Left ventricle myocardium inferior (tissue), 1 donor: ENCODE data around the gene TUB. TPM values are rescaled to one million over a fixed set of nuclear protein-coding genes. Genes with fewer than 3 reads are reported as not detected.

Experiments used
- DNase-seq: peaks from one replicate; pipeline ENCODE4 v3.0.0-alpha.2; 2020
- H3K27ac ChIP-seq: fragments of 200-600 bp; replicated peaks from 2 replicates; pipeline ENCODE4 v1.8.0; 2021
- H3K27me3 ChIP-seq: fragments of 200-600 bp; 2 replicates; pipeline ENCODE4 v1.8.0; 2021; ENCODE audit warnings: low read depth
- H3K36me3 ChIP-seq: fragments of 200-600 bp; 2 replicates; pipeline ENCODE4 v1.8.0; 2021
- H3K4me1 ChIP-seq: fragments of 200-600 bp; 2 replicates; pipeline ENCODE4 v1.8.0; 2021
- H3K4me3 ChIP-seq: fragments of 200-600 bp; 2 replicates; pipeline ENCODE4 v1.8.0; 2021; ENCODE audit warnings: mild to moderate bottlenecking, moderate library complexity
- H3K9me3 ChIP-seq: fragments of 200-600 bp; replicated peaks from 2 replicates; pipeline ENCODE4 v1.8.0; 2021
- CTCF ChIP-seq: fragments of 200-600 bp; IDR thresholded peaks from 2 replicates; pipeline ENCODE4 v1.8.0; 2021; ENCODE audit warnings: antibody characterized with exemption, mild to moderate bottlenecking, borderline replicate concordance
- intact Hi-C: fragments of 100-400 bp; cut with micrococcal nuclease; formaldehyde crosslinking; loops from one replicate; pipeline ENCODE4 v1.11.0; 2022
- total RNA-seq: library from RNA; stranded (reverse); fragmentation: NEBNext Ultra II Directional; extraction: Animal tissue kit (Norgen Biotek cat#: 25700); gene quantifications from one replicate; pipeline ENCODE4 v1.2.1, GENCODE V29; 2021
- donor health status: DM: no; HTN: yes; CAD: no; lungs with severe emphysema.

Gene TUB
- total RNA-seq, 1 donor from 2014 or later: 22.8 TPM

- no peak overlapping the region for H3K4me3 ChIP-seq
- peaks cover 71% of the 10 kb centered on the region for H3K4me1 ChIP-seq
- no peak for DNase-seq
Observed at GRCh38 chr11:8059571-8060011, 21.4 kb upstream of the TUB start.

GRCh38 chr11:8060146-8060719, 20.8 kb upstream of the TUB start:
- no peaks in the 10 kb centered on the region for H3K27me3 ChIP-seq
- no peaks in the 10 kb centered on the region for H3K36me3 ChIP-seq
- no peak for TF ChIP-seq CTCF
- H3K9me3 ChIP-seq: no peaks in the 10 kb centered on the region
- H3K4me1 ChIP-seq: peaks cover 76% of the 10 kb centered on the region
- intact Hi-C loops: no loop called here
- DNase-seq: no peak
- H3K27ac ChIP-seq: no peak overlapping the region
- no peak overlapping the region for H3K4me3 ChIP-seq

More at GRCh38 chr11:8059571-8060011, 21.4 kb upstream of the TUB start:
- intact Hi-C loops: no loop called here
- no peak for TF ChIP-seq CTCF
- Histone ChIP-seq H3K9me3 (no peaks in the 10 kb centered on the region), H3K27ac (peak overlapping the region; percentile 9), H3K36me3 (no peaks in the 10 kb centered on the region), H3K27me3 (no peaks in the 10 kb centered on the region)

- Histone ChIP-seq H3K27ac (no peak overlapping the region), H3K4me1 (peaks cover 82% of the 10 kb centered on the region)
- no peak for TF ChIP-seq CTCF
Observed at GRCh38 chr11:8060801-8061554, 20.0 kb upstream of the TUB start.

GRCh38 chr11:8061555-8062428, 19.2 kb upstream of the TUB start:
- H3K27ac ChIP-seq: peak overlapping the region; percentile 86
- no peak overlapping the region for H3K4me3 ChIP-seq
- no peaks in the 10 kb centered on the region for H3K36me3 ChIP-seq
- intact Hi-C loops: no loop called here
- no peak for DNase-seq
- no peak for TF ChIP-seq CTCF
- H3K9me3 ChIP-seq: no peaks in the 10 kb centered on the region
- peaks cover 84% of the 10 kb centered on the region for H3K4me1 ChIP-seq
- H3K27me3 ChIP-seq: no peaks in the 10 kb centered on the region

More at GRCh38 chr11:8060801-8061554, 20.0 kb upstream of the TUB start:
- no peak overlapping the region for H3K4me3 ChIP-seq
- no peak for DNase-seq
- no peaks in the 10 kb centered on the region for H3K9me3 ChIP-seq
- intact Hi-C loops: no loop called here
- H3K27me3 ChIP-seq: no peaks in the 10 kb centered on the region
- H3K36me3 ChIP-seq: no peaks in the 10 kb centered on the region

- intact Hi-C loops: no loop called here
- TF ChIP-seq CTCF: no peak
- Histone ChIP-seq H3K27ac (peak overlapping the region; percentile 86), H3K9me3 (no peaks in the 10 kb centered on the region), H3K36me3 (no peaks in the 10 kb centered on the region), H3K27me3 (no peaks in the 10 kb centered on the region), H3K4me3 (peak overlapping the region; percentile 7), H3K4me1 (peaks cover 85% of the 10 kb centered on the region)
- no peak for DNase-seq
Observed at GRCh38 chr11:8062781-8063257, 18.2 kb upstream of the TUB start.
